HG03520 (cell line): ENCODE data around the gene OR4F15.
"Not testable (repeated sequence)": the region's sequence is repeated elsewhere in the genome, so short reads cannot be mapped to it uniquely, and the experiment has no call there.

Experiments
- ATAC-seq: cut with Tn5 transposase; IDR thresholded peaks from one replicate; pipeline ENCODE4 v1.9.1; 2021; ENCODE audit warnings: mild to moderate bottlenecking, moderate library complexity; ENCODE audit not compliant: unreplicated experiment

OR4F15 gene, protein sequence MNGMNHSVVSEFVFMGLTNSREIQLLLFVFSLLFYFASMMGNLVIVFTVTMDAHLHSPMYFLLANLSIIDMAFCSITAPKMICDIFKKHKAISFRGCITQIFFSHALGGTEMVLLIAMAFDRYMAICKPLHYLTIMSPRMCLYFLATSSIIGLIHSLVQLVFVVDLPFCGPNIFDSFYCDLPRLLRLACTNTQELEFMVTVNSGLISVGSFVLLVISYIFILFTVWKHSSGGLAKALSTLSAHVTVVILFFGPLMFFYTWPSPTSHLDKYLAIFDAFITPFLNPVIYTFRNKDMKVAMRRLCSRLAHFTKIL

GRCh38 chr15:101811902-101812301, at the start of gene OR4F15:
Gene OR4F15, plus strand, starts transcription at chr15:101812202. Its CDS starts 5,985 bp downstream, at chr15:101818187.
- no peak for ATAC-seq

DNA sequence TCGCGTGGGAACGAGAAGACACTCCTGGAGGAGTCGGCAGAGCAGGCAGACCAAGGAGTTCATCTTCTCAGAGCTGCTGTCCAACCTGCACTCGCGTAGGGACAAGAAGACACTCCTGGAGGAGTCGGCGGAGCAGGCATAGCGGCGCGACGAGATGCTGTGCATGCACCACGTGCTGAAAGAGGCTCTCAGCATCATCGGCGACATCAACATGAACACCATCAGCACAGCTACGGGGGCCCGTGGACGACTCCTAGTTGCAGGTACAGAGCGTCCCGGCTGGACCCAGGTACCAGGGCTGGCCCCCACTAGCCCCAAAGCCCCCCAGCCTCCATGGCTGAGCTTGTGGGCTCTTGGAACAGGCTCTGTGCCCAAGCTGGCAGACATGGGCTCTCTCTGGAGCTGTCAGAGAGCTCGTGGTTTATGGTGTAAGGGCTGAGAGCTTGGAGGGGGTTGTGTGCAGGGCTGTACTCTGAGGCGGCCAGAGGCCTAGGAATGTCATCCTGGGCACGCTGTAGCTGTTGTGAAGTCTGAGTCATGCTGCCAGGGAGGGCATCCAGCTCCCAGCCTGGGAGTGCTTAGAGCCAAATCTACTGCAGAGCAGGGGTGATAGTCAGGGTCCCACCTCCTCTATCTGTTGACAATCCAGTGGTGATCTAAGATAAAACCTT, 47.2 kb upstream of the OR4F15 start:
- ATAC-seq, result not testable (repeated sequence)

GRCh38 chr15:101765340-101765671, 46.7 kb upstream of the OR4F15 start:
- not testable (repeated sequence) for ATAC-seq

DNA sequence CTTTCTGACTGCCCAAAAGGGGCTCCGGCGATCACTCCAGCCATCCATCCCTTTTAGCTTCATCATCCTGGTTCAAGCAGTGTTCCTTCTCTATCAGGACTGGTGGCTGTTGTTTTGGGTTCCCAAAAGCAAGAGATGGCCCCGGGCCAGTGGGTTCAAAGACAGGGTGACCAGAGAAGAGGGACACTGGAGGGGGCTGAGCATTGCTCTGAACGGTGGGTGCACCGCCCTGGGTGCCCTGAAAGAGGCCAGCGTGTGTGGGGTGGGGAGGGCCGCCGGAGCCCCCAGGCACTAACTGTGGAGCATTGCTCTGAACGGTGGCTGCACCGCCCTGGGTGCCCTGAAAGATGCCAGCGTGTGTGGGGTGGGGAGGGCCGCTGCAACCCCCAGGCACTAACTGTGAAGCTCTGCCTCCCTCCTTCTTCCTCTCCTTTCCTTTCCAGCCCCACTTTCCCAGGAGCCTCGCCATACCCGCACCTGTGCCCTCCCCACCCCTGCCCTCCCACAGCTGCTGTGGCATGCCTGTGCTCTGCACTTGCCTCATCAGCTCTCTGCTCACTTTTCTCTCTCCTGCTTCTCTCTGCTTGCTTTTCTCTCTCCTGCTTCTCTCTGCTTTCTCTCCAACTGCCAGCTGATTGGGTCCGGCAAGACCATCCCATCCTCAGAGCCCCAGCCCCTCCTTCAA, 46.1 kb upstream of the OR4F15 start:
- ATAC-seq, result no peak

- not testable (repeated sequence) for ATAC-seq
These were observed 44.8 kb upstream of the OR4F15 start for GRCh38 chr15:101767083-101767640.

- no peak for ATAC-seq
These were observed 39.1 kb upstream of the OR4F15 start for GRCh38 chr15:101772921-101773320.

- no peak for ATAC-seq
These were observed 38.4 kb upstream of the OR4F15 start for GRCh38 chr15:101773496-101774100.

DNA sequence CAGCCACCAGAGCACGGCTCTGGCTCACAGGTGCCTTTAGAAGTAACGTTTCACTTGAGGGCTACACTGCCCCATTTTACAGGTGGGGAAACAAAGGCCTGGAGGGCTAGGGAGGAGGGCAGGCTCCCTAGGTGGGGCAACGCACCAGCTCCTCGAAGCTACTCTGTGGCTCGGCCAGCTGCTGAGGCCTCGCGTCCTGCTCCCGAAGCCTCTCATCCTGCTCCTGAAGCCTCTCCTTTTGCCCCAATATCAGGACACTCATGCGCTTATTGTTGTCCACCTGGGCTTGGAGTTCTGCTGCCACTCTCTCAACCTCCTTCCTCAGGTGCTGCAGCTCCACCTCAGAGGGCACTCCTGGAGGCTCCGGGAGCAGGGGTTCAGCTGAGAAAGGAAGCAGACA, 36.9 kb upstream of the OR4F15 start:
- no peak for ATAC-seq

DNA sequence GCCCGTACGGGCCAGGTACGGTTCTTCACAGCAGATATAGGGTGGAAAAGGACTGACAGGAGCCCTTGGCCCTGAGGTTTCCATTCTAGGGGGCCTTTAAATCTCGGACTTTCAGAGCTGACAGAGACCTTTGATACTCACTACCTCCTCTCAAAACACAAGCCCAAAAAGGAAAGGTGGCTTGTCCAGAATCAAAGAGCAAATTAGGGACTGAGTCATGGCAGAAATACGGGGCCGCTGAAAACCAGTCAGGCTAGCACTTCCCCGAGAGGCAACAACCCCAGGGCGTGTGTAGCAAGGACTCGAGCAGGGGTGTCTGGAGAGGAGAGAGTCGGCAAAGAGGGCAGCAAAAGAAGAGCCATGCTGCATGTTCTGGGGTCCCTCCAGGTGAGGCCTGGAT, 33.4 kb upstream of the OR4F15 start:
- not testable (repeated sequence) for ATAC-seq

GRCh38 chr15:101780225-101780624, 31.8 kb upstream of the OR4F15 start:
- not testable (repeated sequence) for ATAC-seq

GRCh38 chr15:101781928-101782327, 30.1 kb upstream of the OR4F15 start:
- no peak for ATAC-seq

DNA sequence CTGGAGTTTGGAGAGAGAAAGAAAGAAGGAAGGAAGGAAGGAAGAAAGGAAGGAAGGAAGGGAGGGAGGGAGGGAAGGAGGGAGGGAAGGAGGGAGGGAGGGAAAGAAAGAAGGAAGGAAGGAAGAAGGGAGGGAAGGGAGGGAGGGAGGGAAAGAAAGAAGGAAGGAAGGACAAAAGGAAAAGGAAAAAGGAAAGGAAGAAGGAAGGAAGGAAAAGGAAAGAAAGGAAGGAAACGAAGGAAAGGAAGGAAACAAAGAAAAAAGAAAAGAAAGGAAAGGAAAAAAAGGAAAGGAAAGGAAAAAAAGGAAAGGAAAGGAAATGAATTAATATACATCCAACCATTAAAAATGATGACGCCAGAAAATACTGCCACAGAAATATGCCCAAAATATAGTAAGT, 27.4 kb upstream of the OR4F15 start:
- ATAC-seq, result no peak

DNA sequence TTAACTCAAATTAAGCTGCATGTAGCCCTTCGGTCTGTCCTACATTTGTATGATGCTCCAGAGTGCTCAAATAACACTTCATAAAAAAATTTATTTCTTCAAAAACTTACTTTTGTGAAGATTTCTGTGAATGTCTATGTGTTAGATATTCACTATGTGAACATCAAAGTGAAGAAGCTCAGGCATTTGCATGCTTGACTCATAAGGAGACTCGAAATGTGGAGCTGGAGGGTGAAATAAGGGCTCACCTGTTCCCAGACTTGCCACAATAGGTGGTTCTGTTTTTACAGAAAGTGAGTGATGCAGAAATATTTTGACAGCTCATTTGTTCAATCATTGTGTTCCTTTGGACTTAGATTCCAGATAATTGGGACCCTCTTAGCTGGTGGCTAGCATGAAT, 25.6 kb upstream of the OR4F15 start:
- ATAC-seq, result not testable (repeated sequence)

- ATAC-seq, result not testable (repeated sequence)
These were observed 24.0 kb upstream of the OR4F15 start for GRCh38 chr15:101788001-101788400.

GRCh38 chr15:101788503-101789269, 23.3 kb upstream of the OR4F15 start:
- not testable (repeated sequence) for ATAC-seq

DNA sequence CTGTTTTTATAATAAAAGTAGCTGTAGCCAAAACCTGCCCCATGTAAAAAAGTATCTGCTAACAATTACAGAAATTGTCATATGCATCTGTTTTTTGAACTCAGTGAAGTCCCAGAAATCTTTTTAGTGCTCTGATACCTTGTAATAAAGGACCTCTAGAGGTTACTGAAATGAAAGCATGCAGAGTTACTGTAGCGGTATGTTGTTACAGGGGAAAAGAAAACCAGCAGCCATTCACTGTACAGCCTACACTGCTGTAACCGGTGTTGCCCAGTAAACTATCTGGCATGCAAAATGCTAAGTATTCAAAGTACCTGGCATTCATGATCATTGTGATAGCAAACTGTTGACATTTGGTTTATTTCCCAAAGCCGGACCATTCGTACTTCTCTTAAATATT, 21.3 kb upstream of the OR4F15 start:
- not testable (repeated sequence) for ATAC-seq

- ATAC-seq, result not testable (repeated sequence)
These were observed 18.0 kb upstream of the OR4F15 start for GRCh38 chr15:101793981-101794380.

DNA sequence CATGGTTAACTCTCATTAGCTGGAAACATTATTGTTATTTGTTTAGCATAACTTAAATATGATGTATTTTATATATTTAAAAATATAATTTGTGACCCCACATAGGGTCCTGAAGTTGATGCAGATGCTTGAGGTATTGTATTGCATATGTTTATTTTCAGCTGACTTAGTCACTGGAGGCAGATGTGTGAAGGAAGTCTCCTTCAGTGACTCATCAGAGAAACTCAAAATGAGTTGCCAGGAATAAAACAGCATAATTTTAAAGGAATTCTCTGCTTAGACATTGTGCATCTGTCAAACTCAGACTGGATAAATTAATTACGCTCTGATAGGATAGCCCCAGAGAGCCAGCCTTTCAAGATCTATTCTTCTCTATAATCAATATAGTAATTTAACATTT, 16.5 kb upstream of the OR4F15 start:
- no peak for ATAC-seq

GRCh38 chr15:101799665-101800064, 12.3 kb upstream of the OR4F15 start:
- no peak for ATAC-seq

- no peak for ATAC-seq
These were observed 11.0 kb upstream of the OR4F15 start for GRCh38 chr15:101801048-101801447.
